IMR-90 (cell line): ENCODE results near the gene DAG1. TPM values are rescaled to one million over a fixed set of nuclear protein-coding genes. Genes with fewer than 3 reads are reported as not detected.

Experiments
- ATAC-seq: fragments of 200-7000 bp; cut with Tn5 transposase; 2 replicates; pipeline ENCODE4 v1.9.1; 2020; ENCODE audit warnings: low read depth, mild to moderate bottlenecking, moderate library complexity
- BruUV-seq: library from RNA; stranded (reverse); fragments of 400-500 nt; replicated peaks from 2 replicates; lab custom pipeline; 2021; lab: Mats Ljungman, UMichigan
- CTCF ChIA-PET: fragments of 300-600 bp; formaldehyde crosslinking; extraction: SDS; loops from one replicate; lab custom pipeline; 2021; ENCODE audit warnings: antibody characterized with exemption; lab: Yijun Ruan, JAX
- POLR2A ChIA-PET: fragments of 300-600 bp; sonication (Branson Sonifier 250); formaldehyde crosslinking; loops from one replicate; lab custom pipeline; 2022; ENCODE audit warnings: antibody characterized with exemption; ENCODE audit not compliant: unreplicated experiment; lab: Charles Lee
- DNase-seq: peaks from one replicate; pipeline ENCODE4 v3.0.0; 2013
- H2AFZ ChIP-seq: replicated peaks from 2 replicates; pipeline ENCODE3; 2013; ENCODE audit warnings: low read length, mild to moderate bottlenecking; ENCODE audit not compliant: poor library complexity
- H2AK5ac ChIP-seq: 2 replicates; pipeline ENCODE4 v1.6.1; 2013; ENCODE audit warnings: low read depth, low read length, inconsistent platforms
- H2AK9ac ChIP-seq: replicated peaks from 2 replicates; pipeline ENCODE3; 2013; ENCODE audit warnings: mild to moderate bottlenecking, low read depth, low read length, moderate library complexity; ENCODE audit not compliant: poor library complexity
- H2BK120ac ChIP-seq: 2 replicates; pipeline ENCODE4 v1.6.1; 2013; ENCODE audit warnings: low read depth, low read length, inconsistent platforms
- H2BK15ac ChIP-seq: 3 replicates; pipeline ENCODE4 v1.6.1; 2013; ENCODE audit warnings: low read depth, low read length, inconsistent platforms
- H2BK20ac ChIP-seq: 2 replicates; pipeline ENCODE4 v1.6.1; 2013; ENCODE audit warnings: low read depth, mild to moderate bottlenecking, inconsistent platforms, low read length, moderate library complexity
- H2BK5ac ChIP-seq: 2 replicates; pipeline ENCODE4 v1.6.1; 2013; ENCODE audit warnings: mild to moderate bottlenecking, low read depth, low read length, inconsistent platforms; ENCODE audit not compliant: poor library complexity, severe bottlenecking
- H3K14ac ChIP-seq: replicated peaks from 2 replicates; pipeline ENCODE4 v1.6.1; 2013; ENCODE audit warnings: low read depth, low read length, inconsistent platforms
- H3K18ac ChIP-seq: 2 replicates; pipeline ENCODE4 v1.6.1; 2013; ENCODE audit warnings: low read depth, low read length, control low read depth
- H3K23ac ChIP-seq: 2 replicates; pipeline ENCODE4 v1.6.1; 2013; ENCODE audit warnings: low read depth, low read length, inconsistent platforms
- H3K27ac ChIP-seq: 2 replicates; pipeline ENCODE4 v1.5.1; 2013; ENCODE audit warnings: mild to moderate bottlenecking, control low read depth, low read length; ENCODE audit not compliant: insufficient read depth
- H3K27me3 ChIP-seq: 2 replicates; pipeline ENCODE4 v1.6.1; 2013; ENCODE audit warnings: low read length; ENCODE audit not compliant: control insufficient read depth, insufficient read depth
- H3K36me3 ChIP-seq: 2 replicates; pipeline ENCODE4 v1.6.1; 2013; ENCODE audit warnings: low read length, mixed read lengths; ENCODE audit not compliant: control insufficient read depth, insufficient read depth
- H3K4ac ChIP-seq: 2 replicates; pipeline ENCODE4 v1.6.1; 2013; ENCODE audit warnings: low read depth, low read length, inconsistent platforms
- H3K4me1 ChIP-seq: 2 replicates; pipeline ENCODE4 v1.6.1; 2013; ENCODE audit warnings: low read length, mixed read lengths; ENCODE audit not compliant: control insufficient read depth, insufficient read depth
- H3K4me2 ChIP-seq: 2 replicates; pipeline ENCODE4 v1.6.1; 2013; ENCODE audit warnings: low read depth, mild to moderate bottlenecking, control low read depth, low read length, moderate library complexity
- H3K4me3 ChIP-seq: 2 replicates; pipeline ENCODE4 v1.5.1; 2013; ENCODE audit warnings: low read depth, mild to moderate bottlenecking, control low read depth, low read length, moderate library complexity; ENCODE audit not compliant: insufficient read depth
- H3K56ac ChIP-seq: 2 replicates; pipeline ENCODE4 v1.6.1; 2013; ENCODE audit warnings: low read length, inconsistent platforms; ENCODE audit not compliant: insufficient read depth; ENCODE audit errors: extremely low read depth
- H3K79me1 ChIP-seq, 2 experiments: 2 replicates each; pipeline ENCODE4 v1.6.1; 2013; ENCODE audit warnings: low read length in 2 of 2, inconsistent platforms in 1 of 2, low read depth in 1 of 2
- H3K9ac ChIP-seq: 2 replicates; pipeline ENCODE4 v1.6.1; 2013; ENCODE audit warnings: low read depth, low read length, control low read depth
- H3K9me1 ChIP-seq: 2 replicates; pipeline ENCODE4 v1.6.1; 2013; ENCODE audit warnings: low read length, inconsistent platforms; ENCODE audit not compliant: insufficient read depth
- H3K9me3 ChIP-seq: 2 replicates; pipeline ENCODE4 v1.6.1; 2013; ENCODE audit warnings: low read length; ENCODE audit not compliant: control insufficient read depth, insufficient read depth
- H4K20me1 ChIP-seq: 2 replicates; pipeline ENCODE4 v1.6.1; 2013; ENCODE audit warnings: low read length, inconsistent platforms; ENCODE audit not compliant: insufficient read depth
- H4K5ac ChIP-seq: 2 replicates; pipeline ENCODE4 v1.6.1; 2013; ENCODE audit warnings: mild to moderate bottlenecking, low read depth, low read length, control low read depth
- H4K8ac ChIP-seq, 2 experiments: 2 replicates each; pipeline ENCODE4 v1.6.1; 2013; ENCODE audit warnings: low read depth in 2 of 2, low read length in 2 of 2, control low read depth in 1 of 2, inconsistent platforms in 1 of 2
- H4K91ac ChIP-seq: 2 replicates; pipeline ENCODE4 v1.6.1; 2013; ENCODE audit warnings: low read depth, low read length, inconsistent platforms; ENCODE audit not compliant: insufficient read depth
- BHLHE40 ChIP-seq: fragments of 150-350 bp; IDR thresholded peaks from 2 replicates; pipeline ENCODE4 v1.6.1; 2016; ENCODE audit warnings: mild to moderate bottlenecking, low read depth, low read length
- CEBPB ChIP-seq: IDR thresholded peaks from 2 replicates; pipeline ENCODE4 v1.6.1; 2012; ENCODE audit warnings: low read depth, low read length, improper control_type of control experiment
- CHD1 ChIP-seq: IDR thresholded peaks from 2 replicates; pipeline ENCODE4 v1.6.1; 2012; ENCODE audit warnings: low read depth, low read length, improper control_type of control experiment
- CTCF ChIP-seq: conservative IDR thresholded peaks from 2 replicates; pipeline ENCODE4 v1.5.1; 2012; ENCODE audit warnings: mild to moderate bottlenecking, low read depth, low read length, improper control_type of control experiment
- FOS ChIP-seq: fragments of 150-350 bp; IDR thresholded peaks from 2 replicates; pipeline ENCODE4 v1.6.1; 2016; ENCODE audit warnings: low read depth, low read length
- MAFK ChIP-seq: IDR thresholded peaks from 2 replicates; pipeline ENCODE4 v1.6.1; 2012; ENCODE audit warnings: low read depth, low read length, improper control_type of control experiment
- MAZ ChIP-seq: IDR thresholded peaks from 2 replicates; pipeline ENCODE4 v1.6.1; 2012; ENCODE audit warnings: low read depth, mild to moderate bottlenecking, low read length, improper control_type of control experiment, moderate library complexity, borderline replicate concordance
- MXI1 ChIP-seq: IDR thresholded peaks from 2 replicates; pipeline ENCODE4 v1.6.1; 2012; ENCODE audit warnings: low read depth, mild to moderate bottlenecking, low read length, moderate library complexity, borderline replicate concordance
- NFE2L2 ChIP-seq: fragments of 150-350 bp; IDR thresholded peaks from 2 replicates; pipeline ENCODE4 v1.6.1; 2016; ENCODE audit warnings: low read depth, mild to moderate bottlenecking, low read length
- POLR2A ChIP-seq: IDR thresholded peaks from 2 replicates; pipeline ENCODE4 v1.6.1; 2012; ENCODE audit warnings: mild to moderate bottlenecking, low read depth, low read length
- RAD21 ChIP-seq: IDR thresholded peaks from 2 replicates; pipeline ENCODE4 v1.6.1; 2012; ENCODE audit warnings: low read length, improper control_type of control experiment
- RCOR1 ChIP-seq: IDR thresholded peaks from 2 replicates; pipeline ENCODE4 v1.6.1; 2012; ENCODE audit warnings: mild to moderate bottlenecking, low read length, improper control_type of control experiment; ENCODE audit not compliant: insufficient replicate concordance
- RFX5 ChIP-seq: IDR thresholded peaks from 2 replicates; pipeline ENCODE4 v1.8.0; 2012; ENCODE audit warnings: low read depth, mild to moderate bottlenecking, low read length, moderate library complexity
- SMC3 ChIP-seq: fragments of 150-350 bp; IDR thresholded peaks from 2 replicates; pipeline ENCODE4 v1.6.1; 2016; ENCODE audit warnings: low read depth, mild to moderate bottlenecking, antibody characterized with exemption, low read length, moderate library complexity
- USF2 ChIP-seq: fragments of 150-350 bp; IDR thresholded peaks from 2 replicates; pipeline ENCODE4 v1.6.1; 2017; ENCODE audit warnings: mild to moderate bottlenecking, antibody characterized with exemption, low read length, low read depth
- WGBS, 2 experiments: methylation state at CpG; one replicate each; pipeline versions ENCODE4 v1.1.5 to v1.1.7; 2013; ENCODE audit warnings: missing lambda C conversion rate in 2 of 2; ENCODE audit not compliant: insufficient read length in 1 of 2; ENCODE audit errors: extremely low coverage in 2 of 2; 5-methylcytosine and 5-hydroxymethylcytosine counted together
- dilution Hi-C: fragments of 300-500 bp; cut with HindIII; formaldehyde crosslinking; loops from one replicate; pipeline ENCODE4 v1.14.3; 2018; ENCODE audit warnings: low sequenced_read_pairs; ENCODE audit not compliant: unreplicated experiment
- in situ Hi-C: fragments of 300-500 bp; cut with MboI; formaldehyde crosslinking; loops from 3 replicates; pipeline ENCODE4 v1.14.3; 2019; ENCODE audit warnings: low sequenced_read_pairs, inconsistent platforms, mixed read lengths
- intact Hi-C: fragments of 100-400 bp; cut with micrococcal nuclease; formaldehyde crosslinking; loops from 2 replicates; pipeline ENCODE4 v1.10.0; 2022
- polyA plus RNA-seq, 3 experiments: library from polyadenylated mRNA; depleted of rRNA; stranded (reverse); fragments of >200 nt; gene quantifications; 2 replicates each; pipeline ENCODE4 v1.2.3, GENCODE V29; 2012; ENCODE audit warnings: low replicate concordance in 1 of 3
- total RNA-seq: library from RNA; depleted of rRNA; stranded (reverse); fragments of >200 nt; gene quantifications from 2 replicates; pipeline ENCODE4 v1.2.3, GENCODE V29; 2012
- TF ChIP-seq, protein P1 (sequence below): fragments of 150-350 bp; IDR thresholded peaks from 2 replicates; pipeline ENCODE4 v1.6.1; 2016; ENCODE audit warnings: low read depth, mild to moderate bottlenecking, low read length, moderate library complexity, borderline replicate concordance

Gene DAG1
- total and polyA plus RNA-seq, 2 of the 4 experiments (the other 2 are of a cell fraction) = 31.0 to 40.2 TPM

DNA sequence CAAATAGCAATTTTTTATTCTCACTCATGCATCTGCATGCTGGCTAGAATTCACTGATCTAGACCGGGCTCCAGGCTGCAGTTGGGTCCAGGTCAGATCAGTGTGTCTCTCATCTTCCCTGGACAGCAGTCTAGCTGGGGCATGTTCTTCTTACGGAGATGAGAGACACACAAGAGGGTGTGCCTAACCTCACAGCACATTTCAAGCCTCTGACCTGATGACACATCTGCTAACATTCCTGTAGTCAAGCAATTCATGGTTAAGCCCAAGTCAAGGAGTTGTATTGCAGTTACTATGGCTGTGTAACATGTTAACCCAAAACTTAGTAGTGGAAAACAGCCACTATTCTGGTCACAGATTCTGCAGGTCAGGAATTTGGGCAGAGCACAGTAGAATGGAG lies 97.3 kb downstream of the DAG1 start:
- no peak overlapping the region for H4K8ac ChIP-seq
- dilution Hi-C loops (no loop called here), intact Hi-C loops (loop anchor here (5.0 kb wide), 1 partner anchor 50 kb away; no protein-coding TSS in a partner anchor), in situ Hi-C loops (no loop called here)
- H3K56ac ChIP-seq = no peak overlapping the region
- H3K4ac ChIP-seq = no peak overlapping the region
- DNase-seq (no peak), ATAC-seq (no peak)
- H3K9me1 ChIP-seq = 0 out of 2 replicates have a peak, but pooled peaks cover 2% of the 10 kb centered on the region
- H2AFZ ChIP-seq = peak overlapping the region; percentile 51
- no peak overlapping the region for H4K91ac ChIP-seq
- no peaks in the 10 kb centered on the region for H3K79me1 ChIP-seq
- POLR2A ChIA-PET = no interaction called here
- H3K9me3 ChIP-seq = no peaks in the 10 kb centered on the region
- TF ChIP-seq MXI1 = no peak
- no peak for TF ChIP-seq SMC3
- no peak for TF ChIP-seq CTCF
- TF ChIP-seq, protein P1, sequence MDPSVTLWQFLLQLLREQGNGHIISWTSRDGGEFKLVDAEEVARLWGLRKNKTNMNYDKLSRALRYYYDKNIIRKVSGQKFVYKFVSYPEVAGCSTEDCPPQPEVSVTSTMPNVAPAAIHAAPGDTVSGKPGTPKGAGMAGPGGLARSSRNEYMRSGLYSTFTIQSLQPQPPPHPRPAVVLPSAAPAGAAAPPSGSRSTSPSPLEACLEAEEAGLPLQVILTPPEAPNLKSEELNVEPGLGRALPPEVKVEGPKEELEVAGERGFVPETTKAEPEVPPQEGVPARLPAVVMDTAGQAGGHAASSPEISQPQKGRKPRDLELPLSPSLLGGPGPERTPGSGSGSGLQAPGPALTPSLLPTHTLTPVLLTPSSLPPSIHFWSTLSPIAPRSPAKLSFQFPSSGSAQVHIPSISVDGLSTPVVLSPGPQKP = no peak
- TF ChIP-seq RCOR1 = no peak
- no peak for TF ChIP-seq RAD21
- TF ChIP-seq FOS = no peak
- no peak for TF ChIP-seq NFE2L2
- no peak for TF ChIP-seq RFX5
- TF ChIP-seq MAZ = no peak
- no peak for TF ChIP-seq CHD1
- no peak for TF ChIP-seq USF2
- no peak for TF ChIP-seq POLR2A
- no peak for TF ChIP-seq CEBPB
- no peak for TF ChIP-seq MAFK
- no peak for TF ChIP-seq BHLHE40
- no peak overlapping the region for H2AK5ac ChIP-seq
- no peak overlapping the region for H2AK9ac ChIP-seq
- no peak overlapping the region for H3K14ac ChIP-seq
- no peaks in the 10 kb centered on the region for H4K20me1 ChIP-seq
- H3K36me3 ChIP-seq = no peaks in the 10 kb centered on the region
- H3K27me3 ChIP-seq = peaks cover 53% of the 10 kb centered on the region
- H3K4me1 ChIP-seq = no peaks in the 10 kb centered on the region
- H3K4me2 ChIP-seq = no peak overlapping the region
- no peak overlapping the region for H3K4me3 ChIP-seq
- CTCF ChIA-PET = no interaction called here
- BruUV-seq = no TSS peak
- H3K23ac ChIP-seq = peak overlapping the region; percentile 73
- H2BK120ac ChIP-seq = no peak overlapping the region
- no peak overlapping the region for H2BK15ac ChIP-seq
- no peak overlapping the region for H3K9ac ChIP-seq
- H2BK5ac ChIP-seq = no peak overlapping the region
- WGBS, 2 experiments = no CpG with 5 or more reads among the region's 2 CpGs
- H2BK20ac ChIP-seq = no peak overlapping the region
- H3K27ac ChIP-seq = no peak overlapping the region
- H4K5ac ChIP-seq = no peak overlapping the region
- no peak overlapping the region for H3K18ac ChIP-seq
